Measurements from ENCODE around the gene TMEM270.
"Not testable (repeated sequence)": the region's sequence is repeated elsewhere in the genome, so short reads cannot be mapped to it uniquely, and the experiment has no call there.

TMEM270 gene, protein sequence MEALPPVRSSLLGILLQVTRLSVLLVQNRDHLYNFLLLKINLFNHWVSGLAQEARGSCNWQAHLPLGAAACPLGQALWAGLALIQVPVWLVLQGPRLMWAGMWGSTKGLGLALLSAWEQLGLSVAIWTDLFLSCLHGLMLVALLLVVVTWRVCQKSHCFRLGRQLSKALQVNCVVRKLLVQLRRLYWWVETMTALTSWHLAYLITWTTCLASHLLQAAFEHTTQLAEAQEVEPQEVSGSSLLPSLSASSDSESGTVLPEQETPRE

DNA sequence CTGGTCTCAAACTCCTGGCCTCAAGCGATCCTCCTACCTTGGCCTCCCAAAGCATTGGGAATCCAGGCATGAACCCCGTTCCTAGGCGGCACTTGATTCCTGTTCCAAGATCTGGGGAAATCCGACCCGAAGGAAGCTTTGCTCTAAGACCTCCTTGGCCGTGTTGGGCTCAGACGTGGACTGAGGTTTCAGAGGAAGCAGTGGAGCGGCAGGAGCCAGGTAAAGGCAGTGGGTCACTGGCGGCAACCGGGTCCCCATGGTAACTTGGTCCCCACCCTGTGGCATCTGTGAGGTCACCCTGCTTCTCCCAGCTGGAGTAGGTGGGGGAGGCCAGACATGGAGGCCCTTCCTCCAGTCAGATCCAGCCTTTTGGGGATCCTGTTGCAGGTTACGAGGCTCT lies at the start of gene TMEM270:
TSS of gene TMEM270 (plus strand) at position 301 of the 400 bp plus-strand sequence. CDS start at position 337, 36 bp downstream.
- DNase-seq (ENCODE audit: extremely low read depth in 1 of 2, low read depth in 1 of 2): no peak

DNA sequence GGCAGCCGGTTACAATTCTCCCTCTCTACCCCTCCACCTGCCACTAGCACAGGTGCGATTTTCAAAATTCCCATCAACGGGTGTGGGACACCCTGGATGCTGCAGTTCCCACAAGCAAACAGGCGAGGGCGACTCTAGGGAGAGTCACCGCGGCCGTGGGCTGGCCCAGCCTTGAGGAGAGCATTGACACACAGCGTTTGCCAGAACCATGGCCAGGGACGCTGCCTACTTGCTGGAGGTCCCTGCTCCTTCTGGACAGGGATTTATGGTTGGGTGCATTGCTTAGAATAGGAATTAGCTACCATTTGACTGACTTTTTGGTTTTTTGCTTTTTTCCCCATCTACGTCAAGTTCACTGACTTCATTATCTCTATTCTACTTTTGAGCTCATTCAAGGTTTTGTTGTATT lies 49.2 kb upstream of the TMEM270 start:
- DNase-seq (ENCODE audit: extremely low read depth in 1 of 2, low read depth in 1 of 2): peak; percentile 19 to 46

DNA sequence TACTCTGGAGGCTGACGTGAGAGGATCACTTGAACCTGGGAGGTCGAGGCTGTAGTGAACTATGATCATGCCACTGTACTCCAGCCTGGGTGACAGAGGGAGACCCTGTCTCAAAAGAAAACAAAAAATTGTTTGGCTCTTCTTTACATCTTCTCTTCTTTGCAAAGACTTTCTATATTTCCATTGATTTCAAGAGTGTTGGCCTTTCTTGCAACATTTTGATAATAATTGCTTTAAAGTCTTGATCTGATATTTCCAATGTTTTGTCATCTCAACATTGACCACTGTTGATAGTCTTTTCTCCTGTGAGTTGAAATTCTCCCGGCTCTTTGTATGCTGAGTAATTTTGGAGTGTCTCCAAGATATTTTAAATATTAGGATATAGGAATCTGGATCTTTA lies 48.0 kb upstream of the TMEM270 start:
- DNase-seq (ENCODE audit: extremely low read depth in 1 of 2, low read depth in 1 of 2): no peak

DNA sequence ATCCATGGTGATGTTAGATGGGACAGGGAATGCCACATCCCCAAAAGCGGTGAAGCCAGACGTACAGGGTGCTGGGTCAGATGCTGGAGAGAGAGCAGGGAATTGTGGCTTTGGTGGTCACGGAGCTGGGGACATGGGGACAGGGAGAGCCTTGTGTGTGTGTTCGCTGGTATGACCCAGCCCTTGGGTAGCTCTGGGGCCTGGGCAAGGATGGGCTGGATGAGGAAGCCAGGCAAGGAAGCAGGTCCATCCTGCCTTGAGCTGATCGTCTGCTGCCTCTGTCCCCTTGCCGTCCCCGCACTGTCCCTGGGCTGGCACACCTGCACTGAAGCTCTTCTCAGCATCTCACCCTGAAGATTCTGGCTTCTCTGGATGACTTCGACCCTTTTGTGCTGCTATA lies 45.5 kb upstream of the TMEM270 start:
- no peak for DNase-seq (ENCODE audit: extremely low read depth in 1 of 2, low read depth in 1 of 2)

DNA sequence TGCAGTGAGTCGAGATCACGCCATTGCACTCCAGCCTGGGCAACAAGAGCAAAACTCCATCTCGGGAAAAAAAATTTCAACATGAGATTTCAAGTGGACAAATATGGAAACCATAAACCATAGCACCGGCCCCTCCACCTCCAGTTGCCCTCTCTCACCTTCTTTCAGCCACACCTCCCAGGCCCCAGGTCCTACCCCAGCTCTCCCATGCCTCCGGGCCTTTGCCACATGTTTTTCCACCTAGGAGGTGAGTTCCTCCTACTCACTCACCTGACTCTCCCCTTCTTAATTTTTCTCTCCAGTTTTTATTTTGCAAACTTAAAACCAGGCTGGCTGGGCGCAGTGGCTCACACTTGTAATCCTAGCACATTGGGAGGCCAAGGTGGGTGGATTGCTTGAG lies 43.8 kb upstream of the TMEM270 start:
- DNase-seq (ENCODE audit: extremely low read depth in 1 of 2, low read depth in 1 of 2): no peak

DNA sequence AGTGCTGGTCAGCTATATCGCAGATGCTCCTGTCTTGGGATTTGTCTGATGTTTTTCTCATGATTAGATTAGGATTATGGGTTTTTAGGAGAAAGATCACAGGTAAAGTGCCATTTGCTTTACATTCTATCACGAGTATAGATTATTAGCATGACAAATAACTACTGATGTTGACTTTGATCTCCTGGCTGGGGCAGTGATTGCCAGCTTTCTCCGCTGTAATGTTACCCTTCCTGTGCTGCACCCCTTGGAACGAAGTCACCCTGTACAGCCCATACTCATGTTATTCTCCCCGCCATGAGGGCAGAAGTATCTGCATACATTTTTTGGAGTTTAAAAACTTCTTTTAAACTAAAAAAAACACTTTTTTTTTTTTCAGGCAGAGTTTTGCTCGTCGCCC lies 40.9 kb upstream of the TMEM270 start:
- DNase-seq (ENCODE audit: extremely low read depth in 1 of 2, low read depth in 1 of 2): no peak

DNA sequence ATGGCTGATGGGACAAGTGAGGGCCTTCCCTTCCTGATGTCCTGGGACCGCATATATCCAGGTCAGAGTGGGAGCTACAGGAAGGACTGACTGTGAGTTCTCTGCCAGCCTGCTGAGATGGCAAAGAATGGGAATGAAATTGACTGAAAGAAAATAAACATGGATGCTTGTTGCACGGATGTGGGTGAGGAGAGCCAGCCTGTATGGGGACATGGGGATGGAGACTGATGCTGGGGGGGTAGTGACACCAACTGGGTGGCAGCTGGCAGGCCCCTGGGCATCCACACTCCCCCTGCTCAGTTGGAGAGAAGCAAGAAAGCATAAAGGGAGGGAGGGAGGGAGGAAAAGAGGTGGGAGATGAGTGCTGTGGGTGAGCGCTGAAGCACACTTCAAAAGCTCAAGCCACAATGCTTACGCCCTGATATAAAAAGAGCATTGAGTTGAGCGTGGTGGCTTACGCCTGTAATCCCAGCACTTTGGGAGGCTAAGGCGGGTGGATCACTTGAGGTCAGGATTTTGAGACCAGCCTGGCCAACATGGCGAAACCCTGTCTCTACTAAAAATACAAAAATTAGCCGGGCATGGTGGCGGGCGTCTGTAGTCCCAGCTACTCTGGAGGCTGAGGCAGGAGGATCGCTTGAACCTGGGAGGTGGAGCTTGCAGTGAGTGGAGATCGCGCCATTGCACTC lies 39.2 kb upstream of the TMEM270 start:
- DNase-seq (ENCODE audit: extremely low read depth in 1 of 2, low read depth in 1 of 2): not testable (repeated sequence)

DNA sequence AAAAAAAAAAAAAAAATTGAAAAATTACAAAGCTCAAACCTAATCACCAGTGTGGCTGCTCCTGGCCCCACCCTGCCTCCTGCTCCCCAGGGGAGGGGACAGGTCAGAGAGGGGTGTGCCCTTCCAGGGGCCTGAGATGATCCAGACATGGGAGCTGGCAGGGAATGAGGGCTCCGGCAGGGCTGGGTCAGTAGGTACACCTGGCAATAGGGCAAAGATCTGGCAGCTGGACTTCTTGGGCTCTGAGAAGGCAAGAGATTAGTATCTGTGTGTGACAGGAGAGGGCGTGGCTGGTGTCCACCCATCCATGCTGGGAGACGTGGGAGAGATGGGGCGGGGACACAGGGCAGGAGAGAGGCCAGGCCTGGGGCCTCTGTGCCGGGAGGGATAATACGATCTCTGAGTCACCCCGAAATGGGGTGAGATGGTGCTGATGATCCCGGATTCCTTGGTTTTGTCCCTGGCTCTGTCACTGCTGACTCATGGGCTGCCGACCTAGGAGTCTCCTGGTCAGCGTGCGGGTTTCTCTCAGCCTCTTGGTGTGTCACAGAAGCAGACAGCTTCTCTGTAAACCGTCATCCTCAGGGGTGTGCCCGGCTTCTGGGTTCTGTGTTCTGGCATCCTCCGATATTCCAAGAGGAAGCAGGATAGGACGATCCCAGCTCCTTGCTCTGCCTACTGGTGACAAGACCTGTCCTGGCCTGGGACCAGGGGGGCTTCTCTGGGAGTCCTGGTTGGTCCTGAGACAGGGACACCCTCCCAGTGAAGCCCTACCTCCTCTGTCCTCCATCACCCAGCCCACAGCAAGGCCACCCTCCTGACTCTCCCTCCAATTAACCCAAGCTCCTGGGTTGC lies 38.4 kb upstream of the TMEM270 start:
- no peak for DNase-seq (ENCODE audit: extremely low read depth in 1 of 2, low read depth in 1 of 2)

DNA sequence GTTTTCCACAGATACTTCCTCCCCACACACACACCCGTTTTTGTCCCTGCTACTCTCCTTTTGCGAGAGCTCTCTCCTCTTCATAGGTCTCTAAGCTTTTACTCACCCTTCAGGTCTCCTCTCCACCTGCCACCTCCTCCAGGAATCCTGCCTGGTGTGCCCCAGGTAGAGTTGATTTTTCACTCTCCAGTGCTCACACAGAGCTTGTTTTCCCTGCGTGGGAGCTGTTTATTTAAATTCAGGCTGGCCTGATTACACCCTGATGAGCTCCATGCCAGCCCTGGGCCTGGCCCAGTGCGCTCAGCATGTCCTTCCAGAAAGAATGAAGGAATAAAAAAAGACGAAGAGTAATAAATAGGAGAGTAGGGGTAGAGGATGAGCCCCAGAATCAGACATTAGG lies 37.7 kb upstream of the TMEM270 start:
- DNase-seq (ENCODE audit: extremely low read depth in 1 of 2, low read depth in 1 of 2): no peak

DNA sequence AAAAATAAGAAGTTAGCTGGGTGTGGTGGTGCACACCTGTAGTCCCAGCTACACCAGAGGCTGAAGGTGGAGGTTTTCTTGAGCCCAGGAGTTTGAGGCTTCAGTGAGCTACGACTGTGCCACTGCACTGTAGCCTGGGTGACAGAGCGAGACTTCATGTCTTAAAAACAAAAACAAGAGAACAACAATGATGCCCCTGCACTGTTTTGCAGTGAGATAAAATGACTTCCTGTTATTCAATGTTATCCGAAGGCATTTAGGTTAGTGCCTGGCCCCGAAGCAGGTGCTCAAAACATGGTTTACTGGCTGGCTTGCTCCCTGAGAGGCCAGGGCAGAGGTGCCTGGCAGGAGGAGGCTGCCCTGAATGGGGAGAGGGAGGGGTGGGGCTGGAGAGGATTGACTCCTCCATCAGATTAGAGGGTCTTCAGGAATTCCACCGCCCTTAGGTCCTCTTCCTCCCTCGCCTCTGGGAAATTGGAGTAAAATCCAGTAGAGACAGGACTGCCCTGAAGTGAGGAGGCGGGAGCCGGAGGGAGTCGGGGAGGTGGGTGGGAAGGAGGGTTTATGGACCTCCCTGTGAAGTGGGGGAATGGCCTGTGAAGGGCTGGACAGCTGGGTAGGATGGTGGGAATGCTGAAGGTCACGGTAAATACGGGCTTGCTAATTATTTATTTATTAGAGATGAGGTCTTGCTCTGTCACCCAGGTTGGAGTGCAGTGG lies 36.9 kb upstream of the TMEM270 start:
- DNase-seq (ENCODE audit: extremely low read depth in 1 of 2, low read depth in 1 of 2): no peak

DNA sequence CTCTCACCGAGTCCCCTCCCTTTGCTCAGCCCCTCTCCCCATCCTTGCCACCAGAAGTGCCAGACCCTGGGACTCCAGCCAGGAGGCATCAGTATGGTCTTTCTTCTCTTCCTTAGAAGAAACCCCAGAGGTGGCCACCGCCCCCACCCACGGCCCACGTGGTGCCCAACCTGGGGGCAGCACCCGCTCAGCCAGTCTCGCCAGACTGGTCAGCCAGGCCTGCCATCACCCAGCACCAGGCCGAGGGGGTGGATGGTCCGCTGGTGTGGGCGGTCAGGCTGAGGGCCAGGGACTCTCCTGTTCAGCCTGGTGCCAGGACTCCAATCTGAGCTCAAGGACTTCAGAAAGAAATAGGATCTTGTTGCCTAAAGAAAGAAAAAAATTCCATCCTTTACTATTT lies 36.0 kb upstream of the TMEM270 start:
- no peak for DNase-seq (ENCODE audit: extremely low read depth in 1 of 2, low read depth in 1 of 2)

DNA sequence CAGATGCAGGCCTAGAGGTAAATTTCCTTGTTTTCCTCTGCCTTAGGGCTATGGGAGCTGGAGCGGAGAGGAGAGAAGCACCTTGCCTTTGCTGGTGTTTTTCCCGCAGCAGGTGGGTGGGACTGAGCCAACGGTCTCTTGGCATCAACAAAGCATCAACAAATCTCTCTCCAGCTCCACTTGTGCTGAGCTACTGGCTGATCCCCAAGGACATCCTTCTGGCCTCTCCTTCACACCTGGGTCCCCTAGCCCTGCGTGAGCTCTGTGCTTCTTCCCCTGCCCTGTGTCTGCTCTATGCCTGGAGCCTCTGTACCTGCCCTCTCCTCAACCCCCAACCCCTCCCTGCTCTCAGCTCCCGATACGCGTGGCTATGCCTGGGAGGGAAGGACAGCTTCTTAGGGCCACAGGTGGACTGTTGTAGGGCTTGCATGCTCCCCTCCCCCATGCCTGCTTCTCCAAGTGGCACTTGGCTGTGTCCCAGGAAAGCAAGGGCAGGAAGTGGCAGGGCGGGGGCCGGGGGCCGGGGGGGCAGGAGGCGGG lies 33.3 kb upstream of the TMEM270 start:
- DNase-seq (ENCODE audit: extremely low read depth in 1 of 2, low read depth in 1 of 2): no peak

DNA sequence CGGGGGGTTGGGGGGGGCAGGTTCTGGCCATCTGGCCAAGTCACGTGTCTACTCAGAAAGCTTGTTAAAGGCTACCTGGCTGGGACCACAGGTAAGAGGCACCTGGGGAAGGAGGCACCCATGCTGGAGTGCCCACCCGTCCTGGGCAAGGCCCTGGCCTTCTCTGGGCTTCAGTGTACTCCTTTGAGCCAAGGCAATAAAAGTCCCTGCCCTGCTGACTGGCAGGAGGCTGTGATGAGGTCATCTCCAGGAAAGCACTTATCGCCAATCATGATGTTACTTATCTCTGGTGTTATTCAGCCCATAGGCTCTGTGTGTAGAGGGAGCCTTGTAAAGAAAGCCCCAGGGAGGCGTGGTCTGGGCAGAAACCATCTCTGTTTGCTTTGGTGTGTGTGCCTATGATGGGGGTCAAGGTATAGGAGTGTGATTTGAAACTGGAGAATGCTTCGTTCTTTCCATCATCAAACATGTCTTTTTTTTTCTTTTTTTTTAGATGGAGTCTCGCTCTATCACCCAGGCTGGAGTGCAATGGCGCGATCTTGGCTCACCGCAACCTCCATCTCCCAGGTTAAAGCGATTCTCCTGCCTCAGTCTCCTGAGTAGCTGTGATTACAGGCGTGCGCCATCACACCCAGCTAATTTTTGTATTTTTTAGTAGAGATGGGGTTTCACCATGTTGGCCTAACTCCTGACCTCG lies 32.7 kb upstream of the TMEM270 start:
- DNase-seq (ENCODE audit: extremely low read depth in 1 of 2, low read depth in 1 of 2): no peak

DNA sequence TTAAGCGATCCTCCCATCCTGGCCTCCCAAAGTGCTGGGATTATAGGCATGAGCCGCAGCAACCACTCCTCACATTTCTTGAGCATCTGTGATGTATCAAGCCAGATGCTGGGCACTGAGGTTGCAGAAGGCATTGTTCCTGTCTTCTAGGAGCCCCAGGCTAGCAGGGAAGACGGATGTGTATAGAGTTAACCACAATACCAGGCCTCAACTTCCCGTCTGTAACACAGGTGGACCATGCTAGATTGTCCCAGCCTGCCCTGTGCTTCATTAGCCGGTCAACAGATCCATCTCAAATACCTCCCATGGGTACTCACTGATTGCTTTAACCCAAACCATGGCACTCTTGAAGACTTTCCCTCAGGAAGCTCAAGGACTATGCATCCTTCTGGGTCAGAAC lies 32.0 kb upstream of the TMEM270 start:
- no peak for DNase-seq (ENCODE audit: extremely low read depth in 1 of 2, low read depth in 1 of 2)

DNA sequence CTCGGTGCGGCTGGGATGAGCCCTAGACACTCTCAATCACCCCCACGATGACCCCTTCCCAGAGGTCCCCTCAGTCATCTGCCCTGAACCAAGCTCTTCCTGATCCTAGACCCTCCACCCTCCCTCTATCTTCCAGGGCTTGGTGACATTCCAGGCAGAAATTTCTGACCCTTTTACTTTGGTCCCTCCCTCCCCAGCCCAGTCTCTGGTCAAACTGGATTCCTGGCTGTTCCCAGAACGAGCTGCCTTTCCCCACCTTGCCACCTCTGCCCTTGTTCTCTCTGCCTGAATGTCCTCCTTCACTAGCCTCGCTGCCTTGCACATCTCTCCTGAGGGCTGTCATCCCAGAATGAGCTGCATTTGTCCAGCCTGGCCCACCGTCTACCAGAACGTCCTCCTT lies 31.5 kb upstream of the TMEM270 start:
- DNase-seq (ENCODE audit: extremely low read depth in 1 of 2, low read depth in 1 of 2): no peak

DNA sequence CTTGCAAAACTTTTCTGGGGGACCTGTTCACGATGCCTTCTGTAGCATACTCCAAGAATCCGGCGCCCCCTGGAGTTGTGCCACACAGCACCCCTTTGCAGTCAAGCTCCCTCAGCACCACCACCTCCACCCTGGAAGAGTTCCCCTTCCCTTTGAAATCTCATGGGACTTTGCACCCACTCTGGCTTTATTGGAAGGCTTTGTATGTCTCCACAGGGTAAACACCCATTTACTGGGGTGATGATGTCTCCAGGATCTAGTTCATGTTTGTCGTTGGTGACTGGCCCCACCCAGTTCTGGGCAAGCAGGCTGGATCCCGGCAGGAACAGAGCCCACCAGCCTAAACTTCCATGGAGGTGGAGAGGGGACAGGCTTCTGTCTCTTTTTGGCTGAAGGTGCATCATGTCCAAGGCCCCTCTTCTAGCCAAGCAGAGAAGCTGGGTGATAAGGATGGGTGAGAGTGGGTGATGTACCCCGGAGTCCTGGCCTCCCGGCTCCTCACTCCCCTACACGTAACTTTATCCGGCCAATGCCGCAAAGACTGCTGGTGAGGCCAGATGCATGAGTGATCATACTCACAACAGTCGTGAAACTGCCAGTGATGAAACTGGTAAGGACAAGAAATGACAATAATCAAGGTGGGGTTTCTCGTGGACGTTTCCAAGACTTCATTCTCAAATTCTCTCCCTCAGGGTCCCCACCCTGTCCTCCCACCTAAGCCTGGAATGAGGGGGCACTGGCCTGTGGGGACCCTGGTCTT lies 30.9 kb upstream of the TMEM270 start:
- no peak for DNase-seq (ENCODE audit: extremely low read depth in 1 of 2, low read depth in 1 of 2)

DNA sequence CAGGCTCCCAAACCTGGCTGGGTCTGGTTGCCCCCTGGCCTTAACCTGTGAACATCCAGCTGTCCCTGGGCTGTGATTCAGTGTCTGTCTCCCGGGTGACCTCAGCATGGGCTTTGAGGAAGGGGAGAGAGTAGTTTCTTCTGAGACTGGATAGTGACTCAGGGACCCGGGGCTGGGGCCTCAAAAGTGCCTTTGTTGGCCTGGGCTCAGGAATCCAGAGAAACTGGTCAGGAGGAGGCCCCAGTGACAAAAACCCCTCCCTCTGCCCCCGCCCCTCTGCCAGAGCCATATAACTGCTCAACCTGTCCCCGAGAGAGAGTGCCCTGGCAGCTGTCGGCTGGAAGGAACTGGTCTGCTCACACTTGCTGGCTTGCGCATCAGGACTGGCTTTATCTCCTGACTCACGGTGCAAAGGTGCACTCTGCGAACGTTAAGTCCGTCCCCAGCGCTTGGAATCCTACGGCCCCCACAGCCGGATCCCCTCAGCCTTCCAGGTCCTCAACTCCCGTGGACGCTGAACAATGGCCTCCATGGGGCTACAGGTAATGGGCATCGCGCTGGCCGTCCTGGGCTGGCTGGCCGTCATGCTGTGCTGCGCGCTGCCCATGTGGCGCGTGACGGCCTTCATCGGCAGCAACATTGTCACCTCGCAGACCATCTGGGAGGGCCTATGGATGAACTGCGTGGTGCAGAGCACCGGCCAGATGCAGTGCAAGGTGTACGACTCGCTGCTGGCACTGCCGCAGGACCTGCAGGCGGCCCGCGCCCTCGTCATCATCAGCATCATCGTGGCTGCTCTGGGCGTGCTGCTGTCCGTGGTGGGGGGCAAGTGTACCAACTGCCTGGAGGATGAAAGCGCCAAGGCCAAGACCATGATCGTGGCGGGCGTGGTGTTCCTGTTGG lies 30.0 kb upstream of the TMEM270 start, which contains the start of gene CLDN4:
TSS of gene CLDN4 (plus strand) at position 316 of the 903 bp plus-strand sequence. CDS start at position 522, 206 bp downstream.
- no peak for DNase-seq (ENCODE audit: extremely low read depth in 1 of 2, low read depth in 1 of 2)

DNA sequence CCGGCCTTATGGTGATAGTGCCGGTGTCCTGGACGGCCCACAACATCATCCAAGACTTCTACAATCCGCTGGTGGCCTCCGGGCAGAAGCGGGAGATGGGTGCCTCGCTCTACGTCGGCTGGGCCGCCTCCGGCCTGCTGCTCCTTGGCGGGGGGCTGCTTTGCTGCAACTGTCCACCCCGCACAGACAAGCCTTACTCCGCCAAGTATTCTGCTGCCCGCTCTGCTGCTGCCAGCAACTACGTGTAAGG lies 29.4 kb upstream of the TMEM270 start:
- DNase-seq (ENCODE audit: extremely low read depth in 1 of 2, low read depth in 1 of 2): no peak

All from stimulated activated CD8-positive, alpha-beta memory T cell treated with anti-CD3 and anti-CD28 coated beads, Interleukin-7, amount 100 ng/mL, for 48 hours (primary cell).